ENCODE data around the gene ERFE.

Gene ERFE

GRCh38 chr2:238155761-238156694, 2.7 kb upstream of the ERFE start:
- DNase-seq (ENCODE audit: low spot score): no peak

- no peak for DNase-seq (ENCODE audit: low spot score)
These were observed 1.2 kb upstream of the ERFE start for GRCh38 chr2:238157506-238158017.

DNA sequence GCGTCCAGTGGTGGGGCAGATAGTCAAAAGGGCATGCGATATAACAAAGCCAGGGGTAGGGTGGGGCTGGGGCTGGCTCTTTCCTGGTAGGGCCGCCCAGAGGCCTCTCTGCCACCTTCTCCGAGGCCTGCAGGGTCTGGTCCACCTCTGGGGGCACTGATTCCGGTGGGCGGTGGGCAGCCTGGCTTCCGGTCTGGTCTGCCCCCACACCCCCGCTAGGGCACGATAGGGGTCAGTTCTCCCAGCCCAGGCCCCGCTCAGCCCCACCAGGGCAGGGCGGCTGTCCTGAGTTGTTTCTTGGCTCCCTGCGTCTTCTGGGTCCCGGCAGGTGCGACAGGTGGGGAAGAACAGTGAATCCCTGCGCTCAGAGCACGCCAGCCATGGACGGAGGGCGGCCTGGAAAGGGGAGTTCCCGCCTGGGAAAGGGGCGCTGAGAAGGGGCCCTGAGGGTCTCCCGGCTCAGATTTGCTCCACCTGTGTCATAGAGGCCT, 707 bp upstream of the ERFE start:
- DNase-seq (ENCODE audit: low spot score): no peak

GRCh38 chr2:238159071-238159539, 335 bp downstream of the ERFE start:
- no peak for DNase-seq (ENCODE audit: low spot score)

DNA sequence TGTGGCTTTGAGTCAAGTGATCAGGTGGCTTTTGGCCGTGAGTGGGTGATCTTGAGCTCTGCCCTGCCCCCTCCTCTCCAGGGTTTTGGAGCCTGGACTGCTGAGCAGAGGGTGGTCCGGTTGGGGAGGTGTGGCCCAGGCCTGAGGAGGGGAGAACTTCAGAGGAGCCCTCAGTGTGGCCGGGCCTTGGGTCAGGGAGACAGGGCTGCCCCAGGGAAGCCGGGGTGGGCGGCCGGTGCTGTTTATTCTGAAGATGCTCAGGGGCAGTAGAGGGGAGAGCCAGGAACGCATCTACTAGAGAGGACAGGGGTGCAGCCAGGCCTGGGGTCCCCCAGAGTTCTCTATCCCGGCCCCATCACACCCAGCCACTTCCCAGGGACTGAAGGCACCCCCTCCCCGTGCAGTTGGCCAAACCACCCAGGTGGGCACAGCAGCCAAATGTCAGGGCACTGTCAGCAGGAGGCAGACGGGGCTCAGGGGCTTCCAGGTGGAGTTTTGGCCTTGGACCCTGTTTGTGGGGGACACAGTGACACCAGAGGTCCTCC, 963 bp downstream of the ERFE start:
- no peak for DNase-seq (ENCODE audit: low spot score)

DNA sequence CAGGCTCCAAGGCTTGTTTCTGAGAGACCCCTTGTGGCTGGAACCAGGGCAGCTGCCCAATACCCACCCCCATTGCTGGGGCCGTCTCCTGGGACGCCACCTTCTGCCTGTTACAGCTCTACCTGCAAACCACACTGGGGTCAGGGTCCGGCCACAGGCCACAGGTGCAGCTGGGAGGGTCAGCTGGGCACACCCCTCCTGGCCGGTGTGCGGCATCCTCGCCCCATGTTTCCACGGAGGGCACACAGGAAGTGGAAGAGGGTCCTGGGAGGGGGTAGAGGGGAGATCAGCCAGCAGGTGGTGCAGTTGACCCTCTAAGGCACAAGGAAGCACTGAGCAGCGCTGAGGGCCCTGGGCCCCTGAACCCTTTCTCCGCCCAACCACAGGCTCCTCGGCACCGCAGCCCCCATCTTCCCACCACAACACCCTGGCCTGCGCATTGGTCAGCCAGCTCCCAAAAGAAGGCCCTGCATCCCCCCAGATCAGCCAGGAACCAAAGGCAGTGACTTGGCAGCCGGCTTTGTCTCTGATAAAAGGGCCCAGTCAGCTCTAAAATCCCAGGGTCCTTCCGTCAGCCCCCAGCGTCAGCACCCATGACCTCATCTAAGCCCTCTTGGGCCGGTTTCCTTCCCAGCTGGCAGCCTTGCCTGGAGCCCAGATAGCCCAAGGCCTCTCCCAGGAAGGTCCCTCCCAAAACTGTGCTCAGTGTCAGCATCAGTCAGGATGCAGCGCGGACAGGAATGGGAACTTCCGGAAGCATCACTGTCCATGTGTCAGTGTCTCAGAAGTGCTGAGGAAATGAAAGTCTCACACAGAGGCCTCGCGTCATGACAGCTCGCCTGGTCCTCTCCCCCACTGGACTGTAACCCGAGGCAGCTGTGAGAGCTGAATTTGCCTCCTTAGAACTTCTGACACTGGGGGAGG, 1.7 kb downstream of the ERFE start:
- no peak for DNase-seq (ENCODE audit: low spot score)

DNA sequence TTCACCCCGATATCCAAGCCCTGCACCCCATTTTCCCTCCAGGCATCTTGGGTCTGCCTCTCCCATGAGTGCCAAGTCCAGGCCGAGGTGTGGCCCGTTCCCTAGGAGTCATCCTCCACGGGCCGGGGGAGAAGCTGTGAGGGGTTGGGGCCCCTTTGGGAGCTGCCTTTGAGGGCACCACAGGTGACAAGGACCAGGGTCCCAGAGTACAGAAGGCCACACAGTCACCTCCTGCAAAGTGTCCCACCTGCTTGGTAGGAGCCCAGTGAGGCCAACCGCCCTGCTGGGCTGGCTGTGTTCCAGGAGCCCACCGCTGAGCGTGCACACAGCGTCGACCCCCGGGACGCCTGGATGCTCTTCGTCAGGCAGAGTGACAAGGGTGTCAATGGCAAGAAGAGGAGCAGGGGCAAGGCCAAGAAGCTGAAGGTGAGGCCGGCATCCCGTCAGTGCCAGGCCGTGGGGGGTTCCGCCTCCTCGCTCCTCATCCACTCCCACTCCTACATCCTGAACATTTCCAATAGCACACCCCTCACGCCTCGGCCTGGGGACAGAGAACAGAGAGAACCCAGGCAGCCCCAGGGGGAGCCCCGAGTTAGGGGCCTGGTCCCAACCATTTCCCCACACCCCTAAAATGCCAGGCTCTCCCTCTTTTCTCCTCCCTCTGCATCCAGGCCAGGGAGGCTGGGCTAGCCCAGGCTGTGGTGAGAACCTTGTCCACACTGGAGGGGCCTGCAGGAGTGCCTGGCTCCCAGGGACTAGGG, 2.7 kb downstream of the ERFE start:
- DNase-seq (ENCODE audit: low spot score): no peak

- no peak for DNase-seq (ENCODE audit: low spot score)
These were observed 3.6 kb downstream of the ERFE start for GRCh38 chr2:238162251-238162845.

DNA sequence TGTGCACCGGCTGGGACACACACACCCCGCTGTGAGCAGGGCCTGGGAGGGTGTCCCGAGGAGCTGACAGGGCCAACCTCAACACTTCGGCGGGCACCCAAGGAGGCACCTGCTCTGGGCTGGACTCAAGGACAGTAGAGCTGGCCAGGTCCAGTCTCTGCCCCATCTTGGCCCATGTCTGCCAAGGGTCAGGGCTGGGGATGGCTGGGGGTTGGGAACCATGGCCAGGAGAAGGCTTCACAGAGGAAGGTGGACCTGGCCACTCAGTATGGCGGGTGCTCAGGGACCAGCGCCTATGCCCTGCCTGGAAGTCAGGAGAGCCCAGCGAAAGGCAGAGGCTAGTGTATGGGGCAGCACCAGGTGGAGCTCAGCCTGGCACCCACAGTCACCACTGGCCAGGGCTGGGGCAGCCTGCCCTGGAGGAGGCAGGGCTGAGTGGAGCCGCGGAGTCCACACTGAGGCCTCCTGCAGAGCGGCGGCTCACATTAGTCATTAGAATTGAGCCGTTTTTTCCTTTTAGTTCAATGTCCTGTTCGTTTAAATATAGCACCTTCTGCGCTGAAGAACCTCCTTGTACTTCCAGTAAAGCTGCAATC, 4.2 kb downstream of the ERFE start:
- no peak for DNase-seq (ENCODE audit: low spot score)

DNA sequence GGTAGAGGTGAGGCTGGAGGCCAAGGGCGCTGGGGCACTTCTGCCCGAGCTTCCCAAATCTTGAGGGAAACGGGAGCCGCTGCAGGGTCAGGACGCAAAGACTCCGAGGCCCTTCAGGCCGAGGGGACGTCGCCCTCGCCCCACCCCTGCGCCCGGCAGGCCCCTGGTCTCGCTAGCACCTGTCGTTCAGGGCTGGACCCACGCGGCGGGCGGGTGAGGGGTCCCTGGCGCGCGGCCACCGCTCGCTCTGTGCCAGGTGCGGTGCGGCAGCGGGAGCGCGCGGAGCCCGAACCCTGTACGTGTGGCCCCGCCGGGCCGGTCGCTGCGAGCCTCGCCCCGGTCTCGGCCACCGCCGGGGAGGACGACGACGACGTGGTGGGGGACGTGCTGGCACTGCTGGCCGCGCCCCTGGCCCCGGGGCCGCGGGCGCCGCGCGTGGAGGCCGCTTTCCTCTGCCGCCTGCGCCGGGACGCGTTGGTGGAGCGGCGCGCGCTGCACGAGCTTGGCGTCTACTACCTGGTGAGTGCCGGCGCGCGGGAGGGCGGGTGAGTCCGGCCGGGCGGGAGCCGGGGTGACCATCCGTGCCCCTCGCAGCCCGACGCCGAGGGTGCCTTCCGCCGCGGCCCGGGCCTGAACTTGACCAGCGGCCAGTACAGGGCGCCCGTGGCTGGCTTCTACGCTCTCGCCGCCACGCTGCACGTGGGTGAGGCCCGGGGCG, 4.9 kb downstream of the ERFE start:
- DNase-seq (ENCODE audit: low spot score): no peak

GRCh38 chr2:238164906-238165287, 6.1 kb downstream of the ERFE start:
- DNase-seq (ENCODE audit: low spot score): no peak

DNA sequence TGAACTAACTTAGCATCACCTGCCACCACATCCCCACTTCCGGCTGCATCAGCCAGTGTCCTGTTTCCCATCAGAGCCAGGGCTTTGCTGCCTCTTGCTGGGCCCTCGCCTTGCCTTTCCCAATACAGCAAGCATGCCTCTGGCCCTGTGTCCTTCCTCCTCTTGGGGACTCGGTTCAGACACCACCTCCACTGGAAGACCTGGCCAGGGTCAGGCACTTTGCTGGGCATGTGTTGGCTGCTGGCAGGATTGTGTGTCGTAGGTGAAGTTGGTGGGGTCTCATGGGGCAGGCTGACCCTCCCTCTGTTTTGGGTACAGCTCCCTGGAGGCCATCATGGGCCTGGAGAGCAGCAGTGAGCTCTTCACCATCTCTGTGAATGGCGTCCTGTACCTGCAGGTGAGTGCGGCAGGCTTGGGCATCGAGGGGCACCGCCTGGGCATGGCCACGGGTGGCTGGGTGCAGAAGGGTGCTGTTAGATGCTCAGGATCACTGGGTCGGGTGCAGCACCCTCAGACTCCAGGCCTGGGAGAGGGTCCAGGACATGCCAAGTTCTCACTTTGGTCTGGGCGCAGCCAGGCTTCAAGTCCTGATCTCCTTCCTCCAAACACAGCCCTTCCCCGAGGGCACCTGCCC, 6.6 kb downstream of the ERFE start:
- no peak for DNase-seq (ENCODE audit: low spot score)

DNA sequence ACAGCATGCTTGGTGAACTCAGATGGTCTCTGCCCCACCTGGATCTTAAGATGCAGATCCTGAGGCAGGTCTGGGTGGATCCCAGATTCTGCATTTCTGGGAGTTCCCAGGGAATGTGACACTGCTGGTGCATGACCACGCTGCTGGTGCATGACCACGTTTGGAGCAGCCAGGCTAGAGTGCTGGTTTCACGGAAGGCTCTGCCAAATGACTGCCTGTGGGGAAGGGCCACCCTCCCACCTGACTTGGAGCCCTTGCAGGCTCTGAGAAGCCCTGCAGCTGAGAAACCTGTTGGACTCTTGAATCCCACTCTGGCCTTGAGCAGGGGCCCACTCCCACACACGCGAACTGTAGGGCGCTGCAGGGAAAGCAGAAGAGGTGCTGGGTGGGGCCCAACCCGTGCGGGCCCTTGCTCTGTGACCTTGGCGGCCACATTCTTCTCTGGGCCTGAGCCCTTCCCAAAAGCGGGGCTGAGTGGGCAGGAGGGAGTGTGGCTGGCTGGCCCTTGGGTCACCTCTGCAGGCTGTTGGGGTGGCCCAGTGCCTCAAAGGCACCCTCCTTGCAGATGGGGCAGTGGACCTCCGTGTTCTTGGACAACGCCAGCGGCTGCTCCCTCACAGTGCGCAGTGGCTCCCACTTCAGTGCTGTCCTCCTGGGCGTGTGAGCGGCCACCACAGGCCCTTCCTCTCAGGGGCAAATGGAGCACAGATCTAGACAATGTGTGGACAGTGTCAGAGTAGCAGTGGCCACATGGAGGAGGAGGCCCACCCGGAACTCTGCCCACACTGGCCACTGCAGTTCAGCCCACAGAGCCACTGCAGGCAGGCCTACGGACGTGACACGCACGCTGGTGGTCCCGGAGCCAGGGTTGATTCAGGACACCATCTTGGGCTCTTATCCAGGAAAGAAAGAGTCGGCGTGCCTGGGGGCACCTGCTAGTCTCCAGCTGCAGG, 7.9 kb downstream of the ERFE start:
- DNase-seq (ENCODE audit: low spot score): no peak

DNA sequence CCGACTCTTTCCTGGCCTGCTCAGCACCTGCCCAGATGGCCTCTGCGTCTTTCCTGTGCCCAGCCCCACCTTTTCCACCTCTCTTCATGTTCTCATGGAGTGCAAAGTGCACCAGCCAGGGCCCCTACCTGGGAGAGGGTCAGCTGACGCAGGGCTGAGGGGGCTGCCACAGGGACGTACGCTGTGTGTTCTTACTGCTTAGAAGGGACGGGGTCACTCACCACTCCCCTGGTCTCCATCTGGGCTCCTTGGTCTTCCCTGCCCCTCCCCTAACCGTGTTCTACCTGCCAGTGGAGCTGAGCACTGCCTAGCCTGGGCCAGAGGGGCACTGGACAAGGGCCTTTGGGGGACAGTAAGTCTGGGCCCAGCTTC, 8.6 kb downstream of the ERFE start:
- DNase-seq (ENCODE audit: low spot score): no peak

- no peak for DNase-seq (ENCODE audit: low spot score)
These were observed 9.0 kb downstream of the ERFE start for GRCh38 chr2:238167761-238168160.

DNA sequence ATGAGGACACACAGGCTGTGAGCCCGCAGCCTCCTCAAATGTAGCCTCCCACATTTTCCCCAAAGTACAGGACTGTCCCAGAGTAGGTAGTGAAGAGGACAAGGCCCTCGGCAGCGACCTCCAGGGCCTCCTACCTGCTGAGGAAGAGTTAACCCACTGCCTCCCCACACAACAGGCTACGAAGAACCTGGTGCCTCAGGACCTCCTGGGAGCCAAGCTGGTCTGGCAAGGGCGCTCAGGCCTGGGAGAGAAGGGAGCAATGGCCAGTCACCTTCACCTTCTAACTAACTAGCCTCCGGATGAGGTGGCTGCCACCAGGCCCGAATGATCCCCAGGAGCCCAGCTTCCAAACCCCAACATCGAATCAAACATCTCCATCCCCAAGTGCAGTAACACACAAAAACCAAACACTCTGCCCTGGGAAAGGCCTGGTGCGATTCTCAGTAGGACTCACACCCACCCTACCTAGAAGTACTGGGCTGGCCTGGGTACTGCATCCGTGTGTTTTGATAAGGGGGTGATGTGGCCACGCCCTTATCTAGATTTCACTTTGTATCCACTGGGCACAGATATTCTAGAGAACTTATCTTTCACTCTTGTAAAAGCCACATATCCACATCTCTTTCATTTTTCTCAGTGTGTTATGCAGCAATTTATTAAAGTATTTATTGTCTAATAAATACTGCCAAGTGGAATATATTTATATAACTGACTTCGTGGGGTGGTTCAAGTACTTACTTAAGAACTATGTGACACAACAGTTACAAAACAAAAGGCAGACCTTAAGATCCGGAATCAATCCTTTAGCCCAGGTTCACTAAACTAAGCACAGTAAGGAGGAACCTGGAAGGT, 9.7 kb downstream of the ERFE start:
- no peak for DNase-seq (ENCODE audit: low spot score)

- DNase-seq (ENCODE audit: low spot score): no peak
These were observed 10.4 kb downstream of the ERFE start for GRCh38 chr2:238169048-238169707.

All from CD4-positive, alpha-beta T cell treated with Interleukin-2 at 100 ng/mL for 4 hours (primary cell).